ENCODE results near the gene SH3RF1. TPM values are rescaled to one million over a fixed set of nuclear protein-coding genes. Genes with fewer than 3 reads are reported as not detected.

SH3RF1 gene
- total and polyA plus RNA-seq, 2 experiments from 2014 or later, result 7.8 to 12.4 TPM

- Mint-ChIP-seq H3K4me1 (peaks cover 30% of the 10 kb centered on the region), H3K9me3 (no peaks in the 10 kb centered on the region), H3K36me3 (ENCODE audit: low read depth) (peaks cover 17% of the 10 kb centered on the region), H3K27me3 (ENCODE audit: insufficient read depth, low read depth, poor library complexity) (no peaks in the 10 kb centered on the region), H3K27ac (no peak overlapping the region), H3K4me3 (no peak overlapping the region)
- H2AFZ ChIP-seq, result no peak overlapping the region
- no peaks in the 10 kb centered on the region; the same call in 1 of the 2 replicates for H3K79me2 ChIP-seq (replicated peaks; ENCODE audit: insufficient read depth)
- no peaks in the 10 kb centered on the region for H4K20me1 ChIP-seq (replicated peaks; ENCODE audit: insufficient read depth)
- H3K4me3 ChIP-seq, result no peak overlapping the region
- DNase-seq (ENCODE audit: low spot score) (no peak), ATAC-seq (no peak)
- no peaks in the 10 kb centered on the region for H3F3A ChIP-seq (replicated peaks; ENCODE audit: low read depth)
- H3K9me2 ChIP-seq (ENCODE audit: insufficient read depth), result peaks cover 5% of the 10 kb centered on the region; the same call in 1 of the 2 replicates
- no peaks in the 10 kb centered on the region for H3K36me3 ChIP-seq (ENCODE audit: insufficient read depth)
- no peaks in the 10 kb centered on the region for H3K27me3 ChIP-seq (ENCODE audit: insufficient read depth)
- H3K27ac ChIP-seq (ENCODE audit: low read depth), result no peak overlapping the region
- peaks cover 11% of the 10 kb centered on the region for H3K4me1 ChIP-seq (ENCODE audit: insufficient read depth)
- no peak overlapping the region for H3K4me2 ChIP-seq
- TF ChIP-seq ZNF462 (CRISPR knock-in tag; IDR thresholded peaks at IDR 0.05), result no peak
- no peak for TF ChIP-seq EZH2 (IDR thresholded peaks at IDR 0.05; ENCODE audit: low read depth, unreplicated experiment)
- TF ChIP-seq, protein P1, sequence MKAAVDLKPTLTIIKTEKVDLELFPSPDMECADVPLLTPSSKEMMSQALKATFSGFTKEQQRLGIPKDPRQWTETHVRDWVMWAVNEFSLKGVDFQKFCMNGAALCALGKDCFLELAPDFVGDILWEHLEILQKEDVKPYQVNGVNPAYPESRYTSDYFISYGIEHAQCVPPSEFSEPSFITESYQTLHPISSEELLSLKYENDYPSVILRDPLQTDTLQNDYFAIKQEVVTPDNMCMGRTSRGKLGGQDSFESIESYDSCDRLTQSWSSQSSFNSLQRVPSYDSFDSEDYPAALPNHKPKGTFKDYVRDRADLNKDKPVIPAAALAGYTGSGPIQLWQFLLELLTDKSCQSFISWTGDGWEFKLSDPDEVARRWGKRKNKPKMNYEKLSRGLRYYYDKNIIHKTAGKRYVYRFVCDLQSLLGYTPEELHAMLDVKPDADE (IDR thresholded peaks at IDR 0.05), result no peak
- no peak for TF ChIP-seq ZNF331 (CRISPR knock-in tag; IDR thresholded peaks at IDR 0.05; ENCODE audit: low read depth)
- no peak for TF ChIP-seq CTCF (conservative IDR thresholded peaks at IDR 0.05; ENCODE audit: low read depth in 2 of 2)
- no peak for TF ChIP-seq POLR2AphosphoS5 (IDR thresholded peaks at IDR 0.05; ENCODE audit: low read depth)
Measured at GRCh38 chr4:169099771-169100180, 171.0 kb downstream of the SH3RF1 start.

Data from GM23338 (cell line).